Activated CD8-positive, alpha-beta memory T cell treated with anti-CD3 and anti-CD28 coated beads for 4 hours (primary cell): ENCODE results near the gene DOK6.

Experiments
- DNase-seq, 2 donors: peaks; one replicate each; pipeline ENCODE4 v3.0.0-alpha.2; 2020; ENCODE audit warnings: low read depth in 2 of 2

Gene DOK6

DNA sequence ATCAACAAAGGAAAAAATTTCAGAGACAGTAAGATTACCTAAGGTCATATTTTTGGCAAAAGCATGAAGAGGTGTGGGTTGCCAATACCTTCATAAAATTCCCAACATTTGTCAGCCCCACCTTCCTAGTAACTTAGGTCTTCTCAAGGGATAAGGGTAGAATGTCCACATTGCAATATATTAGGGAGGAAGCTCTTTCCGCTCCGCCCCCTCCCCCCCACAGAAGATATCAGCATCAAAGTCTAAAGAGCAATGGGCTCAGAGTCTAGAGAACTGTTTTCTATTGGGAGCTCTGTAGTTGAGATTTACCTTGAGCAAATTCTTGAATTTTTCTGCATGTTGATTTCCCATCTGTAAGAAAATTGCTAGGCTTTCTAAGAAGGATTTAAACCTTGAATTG is 346.7 kb downstream of the DOK6 start:
- no peak for DNase-seq

DNA sequence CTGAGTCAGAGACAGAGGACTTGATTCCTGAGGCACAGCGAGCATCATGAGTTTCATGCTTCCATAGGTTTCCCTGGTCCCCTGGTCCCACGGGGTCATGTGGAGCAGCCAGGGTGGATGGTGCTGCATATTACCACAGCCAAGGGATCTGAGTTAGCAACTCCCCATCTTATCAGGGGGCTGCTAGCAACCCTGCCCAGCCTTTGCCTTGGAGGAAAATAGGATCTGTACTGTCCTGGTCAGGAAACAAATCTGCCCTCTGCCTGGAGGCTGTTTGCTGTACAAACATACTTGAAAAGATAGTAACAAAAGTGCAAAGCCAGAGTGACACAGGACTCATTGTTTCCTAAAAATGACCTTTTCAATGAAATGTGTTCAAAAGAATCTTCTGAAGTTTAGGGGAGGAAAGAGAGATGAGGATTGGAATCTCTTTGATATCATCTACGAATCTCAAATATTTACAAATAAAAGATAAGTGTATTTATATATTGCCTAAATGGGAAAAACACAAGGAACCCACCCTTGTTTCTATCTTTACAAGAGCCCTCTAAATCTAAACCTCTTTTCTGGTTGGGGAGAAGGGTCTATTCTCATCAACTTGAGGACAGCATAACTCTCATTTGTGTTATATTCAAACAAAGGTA is 352.2 kb downstream of the DOK6 start:
- DNase-seq, result no peak

DNA sequence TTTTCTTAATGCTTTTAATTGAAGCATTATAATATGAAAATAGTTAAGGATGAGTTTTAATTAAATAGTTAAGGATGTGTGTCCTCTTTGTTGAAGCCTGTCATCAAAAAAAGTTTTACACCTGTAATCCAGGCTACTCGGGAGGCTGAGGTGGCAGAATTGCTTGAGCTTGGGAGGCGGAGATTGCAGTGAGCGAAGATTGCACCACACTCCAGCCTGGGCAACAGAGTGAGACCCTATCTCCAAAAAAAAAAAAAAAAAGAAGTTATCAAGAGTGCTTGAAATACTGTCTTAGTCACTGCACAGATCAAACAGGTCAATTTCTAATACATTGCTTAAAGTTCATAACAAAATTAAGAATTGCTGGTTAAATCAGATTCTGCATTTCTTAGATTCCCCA is 353.4 kb downstream of the DOK6 start:
- no peak for DNase-seq

DNA sequence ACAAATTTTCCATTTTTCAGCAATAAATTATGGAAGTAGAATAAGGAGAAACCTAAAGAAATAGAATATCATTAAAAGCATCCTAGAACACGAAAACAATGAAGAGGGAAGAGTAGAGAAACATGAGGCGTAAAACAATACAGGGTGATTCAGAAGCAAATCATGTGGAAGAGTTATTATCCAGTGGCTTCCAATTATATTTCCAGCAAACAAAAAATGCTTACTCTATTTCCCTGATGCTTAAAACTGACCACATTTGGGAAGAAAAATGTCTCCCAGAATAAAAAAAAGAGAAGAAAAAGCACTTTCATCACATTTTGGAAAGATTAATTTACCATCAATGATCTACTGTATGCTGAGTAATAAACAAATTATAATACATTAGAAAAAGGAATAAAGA is 354.4 kb downstream of the DOK6 start:
- DNase-seq, result no peak

DNA sequence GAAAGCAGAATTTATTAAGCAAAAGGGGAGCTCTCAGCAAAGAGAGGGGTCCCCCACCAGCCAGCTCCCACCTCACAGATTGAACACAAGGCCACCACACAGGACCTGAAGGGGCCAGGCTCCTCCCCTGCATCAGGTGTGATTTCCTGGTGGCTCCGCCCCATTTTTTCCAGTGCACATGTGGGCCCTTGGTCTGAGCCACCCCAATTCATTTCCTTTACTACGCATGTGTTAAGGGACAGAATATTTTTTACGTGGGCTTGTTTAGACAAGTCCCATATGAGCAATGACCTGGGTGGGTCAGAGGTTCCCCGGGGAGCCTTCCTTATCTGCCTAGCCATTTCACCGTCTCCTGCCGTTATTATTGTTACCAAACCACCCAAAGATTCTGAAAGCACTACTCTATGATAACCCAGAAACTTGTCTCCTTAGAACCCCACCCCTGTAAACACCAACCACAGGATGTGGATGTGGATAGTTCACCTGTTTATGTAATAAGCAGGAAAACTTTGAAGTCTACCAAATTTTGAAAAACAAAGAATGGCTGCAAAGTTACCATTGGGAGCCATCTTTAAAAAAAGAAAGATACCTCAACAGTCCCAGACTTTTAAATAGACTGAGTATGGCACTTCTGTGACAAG is 355.3 kb downstream of the DOK6 start:
- no peak for DNase-seq

DNA sequence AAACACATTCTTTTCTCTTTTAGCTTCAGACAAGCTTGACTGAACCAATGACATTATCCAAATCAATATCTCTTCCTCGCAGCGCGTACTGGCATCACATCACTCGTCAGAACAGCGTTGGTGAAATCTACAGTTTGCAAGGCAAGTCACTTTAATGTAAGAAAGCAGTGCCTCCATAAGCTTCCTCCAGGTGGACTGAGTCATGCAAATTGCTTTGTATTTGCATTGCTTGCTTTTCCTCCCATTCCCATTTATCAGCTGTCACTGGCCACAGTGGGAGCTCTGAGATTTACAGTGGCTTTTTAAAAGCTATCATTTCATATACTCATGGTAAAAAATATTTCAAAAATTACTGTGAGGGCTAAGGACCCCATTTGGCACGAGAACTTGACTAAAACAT is 357.0 kb downstream of the DOK6 start:
- DNase-seq, result no peak

DNA sequence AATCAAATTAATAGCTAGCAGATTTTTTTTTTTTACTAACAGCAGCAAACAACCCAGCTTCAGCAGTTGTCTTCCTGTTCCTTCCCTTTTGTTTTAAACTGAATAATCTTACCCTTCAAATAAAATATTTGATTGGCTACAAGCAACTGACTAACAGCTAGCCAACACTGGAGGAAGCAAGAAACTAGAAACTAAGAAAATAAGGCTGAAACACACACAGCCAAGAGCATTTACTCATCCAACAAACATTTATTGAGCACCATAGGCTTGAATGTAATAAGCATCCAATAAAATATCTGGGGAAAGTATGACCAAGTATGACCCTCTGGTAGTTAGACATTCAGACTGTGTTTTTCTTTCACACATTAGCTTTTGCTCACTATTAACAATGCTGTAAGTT is 357.8 kb downstream of the DOK6 start:
- no peak for DNase-seq

DNA sequence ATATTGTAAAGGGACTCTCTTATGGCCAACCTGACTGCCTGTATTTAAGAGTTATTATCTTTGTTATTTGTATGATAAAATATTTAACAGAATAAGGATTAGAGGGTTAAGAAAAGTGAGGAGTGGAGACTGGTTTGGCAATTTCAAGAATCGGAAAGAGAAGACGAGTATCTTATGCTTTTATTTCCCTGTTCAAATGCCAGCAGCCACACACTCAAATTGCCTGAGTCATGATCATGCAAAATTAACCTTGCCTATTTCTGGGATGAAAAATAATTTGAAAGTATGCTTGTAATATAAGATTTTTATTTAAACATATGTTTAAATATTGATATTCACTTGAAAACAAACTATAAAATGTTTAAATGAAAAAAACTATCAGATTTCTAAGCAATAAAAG is 358.4 kb downstream of the DOK6 start:
- DNase-seq, result no peak

DNA sequence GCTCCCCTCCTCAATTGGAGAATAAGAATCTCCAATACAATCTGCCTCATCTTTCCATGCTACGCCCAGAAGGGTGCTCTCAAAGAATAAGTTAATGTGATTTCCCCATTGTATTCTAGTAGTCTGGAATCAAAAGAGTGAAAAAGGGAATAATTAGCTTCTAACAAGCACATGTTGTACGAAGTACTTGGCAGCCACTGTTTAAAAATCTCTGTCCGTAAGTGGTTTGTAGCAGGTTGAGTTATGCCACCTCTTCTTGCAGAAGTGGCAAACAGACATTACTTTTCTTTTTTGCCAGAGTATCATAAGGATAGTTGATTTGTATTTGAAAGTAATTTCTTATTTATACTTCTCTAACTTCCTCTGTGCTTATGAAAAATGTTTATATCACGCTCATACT is 362.3 kb downstream of the DOK6 start:
- DNase-seq, result no peak

DNA sequence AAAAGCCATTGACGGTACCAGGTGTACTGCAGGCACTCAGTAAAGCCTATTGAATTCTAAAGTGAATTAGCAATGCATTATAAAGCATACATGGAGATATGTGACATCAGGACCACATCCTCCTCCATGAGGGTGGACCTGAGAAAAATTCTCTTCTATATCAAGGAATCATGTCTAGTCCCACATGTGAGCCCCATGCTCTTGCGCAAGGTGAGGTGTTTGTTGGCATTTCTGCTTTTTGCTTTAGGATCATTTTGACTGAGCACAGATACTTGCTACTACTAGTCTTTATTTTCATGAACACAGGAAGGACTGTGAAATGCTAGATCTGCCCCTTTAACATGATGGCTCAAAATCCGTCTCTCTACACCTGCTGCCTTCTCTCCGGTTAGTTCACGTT is 363.1 kb downstream of the DOK6 start:
- DNase-seq, result no peak

DNA sequence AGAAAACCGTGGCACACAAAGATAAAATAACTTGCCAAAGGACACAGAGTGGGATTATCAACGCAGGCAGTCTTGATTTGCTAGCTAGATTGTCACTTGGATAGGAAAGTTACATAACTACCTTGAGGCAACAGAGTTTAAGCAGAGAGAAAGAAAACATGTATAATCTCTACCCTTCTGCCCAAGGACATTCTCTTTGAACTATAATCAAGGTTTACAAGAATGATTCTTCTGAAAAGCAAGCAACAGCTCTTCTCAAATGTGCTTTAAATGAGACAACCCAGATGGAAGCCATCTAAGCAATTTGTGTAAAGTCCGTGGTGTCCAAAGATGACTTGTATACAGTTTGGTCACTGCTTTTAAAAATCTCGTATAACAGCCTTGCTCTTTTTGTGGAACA is 369.6 kb downstream of the DOK6 start:
- no peak for DNase-seq

DNA sequence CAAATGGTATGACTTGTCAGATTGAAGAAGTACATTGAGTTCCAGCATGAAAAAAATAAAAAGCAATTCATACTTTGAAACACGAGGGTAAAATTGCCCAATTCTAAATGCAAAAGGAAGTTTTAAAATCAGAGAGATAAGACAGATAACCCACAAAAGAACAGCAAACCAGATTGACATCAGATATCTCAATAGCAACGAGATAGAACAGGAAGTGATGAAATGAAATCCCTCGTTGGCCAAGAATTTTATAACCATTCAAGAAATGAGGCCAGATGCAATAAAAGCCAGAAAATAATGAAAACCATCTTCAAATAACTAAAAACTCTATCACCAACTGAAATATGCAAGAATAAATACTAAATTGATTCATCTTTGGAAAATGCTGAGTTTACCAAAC is 374.1 kb downstream of the DOK6 start:
- DNase-seq, result no peak

DNA sequence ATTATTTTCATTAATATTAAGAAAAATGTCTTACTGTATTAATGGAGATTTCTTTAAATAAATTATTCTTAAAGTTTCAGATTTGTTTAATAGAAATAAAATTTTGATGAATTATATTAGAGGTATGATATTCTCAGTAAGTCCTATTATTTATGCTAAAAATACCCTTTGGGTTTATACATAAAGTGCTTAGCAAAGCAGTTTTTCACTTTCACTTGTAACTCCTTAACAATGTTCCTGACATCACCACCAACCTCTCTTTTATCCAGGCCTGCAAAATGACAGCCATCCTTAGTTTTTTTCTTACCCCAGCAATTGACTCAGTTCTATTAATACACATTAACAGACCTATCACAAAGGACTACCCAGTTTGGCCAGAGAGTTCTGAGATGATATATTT is 376.6 kb downstream of the DOK6 start:
- no peak for DNase-seq

DNA sequence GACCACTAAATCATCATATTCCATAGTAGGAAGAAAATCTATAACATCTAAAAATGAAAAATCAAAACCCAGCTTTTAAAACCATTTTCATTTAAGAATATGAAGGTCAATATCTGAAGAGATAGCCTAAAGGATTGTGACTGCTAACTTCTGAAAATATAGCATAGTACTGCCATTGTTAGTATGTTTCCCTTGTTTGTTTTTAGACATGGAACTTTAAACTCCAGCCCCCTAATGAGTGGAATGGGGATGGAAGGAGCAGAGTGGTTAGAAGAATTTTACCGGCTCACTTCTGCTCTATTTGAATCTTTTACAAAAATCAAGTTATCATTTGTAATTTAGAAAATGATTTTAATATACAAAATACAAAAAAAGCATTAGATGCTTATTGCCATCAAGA is 378.0 kb downstream of the DOK6 start:
- no peak for DNase-seq

DNA sequence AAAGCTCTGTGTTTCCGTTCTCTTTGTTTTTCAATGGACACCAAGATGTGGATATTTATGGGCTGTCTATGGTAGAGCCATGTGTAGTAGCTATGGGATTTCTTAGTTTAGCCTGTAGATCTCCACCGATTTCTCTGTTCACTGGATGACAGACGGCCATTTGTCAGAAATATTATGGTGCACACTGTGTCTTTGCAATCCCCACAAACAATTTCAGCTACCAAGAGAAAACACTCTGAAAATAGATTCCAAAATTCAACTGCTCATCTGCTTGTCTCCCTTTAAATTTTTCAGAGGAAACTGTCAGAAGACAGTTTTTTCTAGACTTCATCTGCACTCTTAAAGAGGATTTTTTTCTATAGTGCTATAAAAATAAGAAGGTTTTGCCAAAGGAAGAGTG is 380.2 kb downstream of the DOK6 start:
- no peak for DNase-seq

DNA sequence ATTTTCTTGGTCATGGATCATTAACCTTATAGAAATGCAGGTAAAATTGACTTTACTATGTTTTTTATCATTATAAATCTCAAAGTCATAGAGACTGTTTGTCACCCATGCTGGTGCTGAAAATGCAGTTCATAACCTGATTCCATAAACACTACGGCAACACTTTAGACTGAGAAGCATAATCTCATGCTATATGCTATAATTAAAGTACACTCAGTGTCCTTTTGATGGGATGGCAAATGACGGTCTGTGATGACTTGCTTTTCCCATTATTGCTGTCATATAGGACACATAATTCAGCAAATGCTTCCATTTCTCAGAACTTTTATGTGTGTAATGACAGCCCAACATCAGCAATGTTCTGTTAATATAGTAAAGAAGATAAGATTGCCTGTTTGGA is 384.1 kb downstream of the DOK6 start:
- DNase-seq, result no peak

DNA sequence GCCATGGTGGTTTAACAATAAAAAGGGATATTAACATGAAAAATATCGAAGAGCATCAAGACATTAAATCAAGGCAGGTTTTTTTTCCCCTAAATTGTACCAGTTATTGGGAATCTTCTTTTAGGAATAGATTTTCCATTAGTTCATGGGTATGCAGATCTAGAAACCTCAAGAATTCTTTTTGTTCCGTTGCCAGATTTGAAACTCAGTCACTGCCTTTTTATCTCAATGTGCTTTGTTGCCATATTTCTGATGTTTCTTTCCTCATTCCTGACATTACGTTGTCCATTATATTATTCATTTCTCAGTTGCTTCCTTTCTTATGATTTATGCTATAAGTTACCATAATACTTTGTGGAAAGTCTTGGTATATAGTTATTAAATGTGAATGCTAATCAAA is 384.8 kb downstream of the DOK6 start:
- DNase-seq, result no peak

DNA sequence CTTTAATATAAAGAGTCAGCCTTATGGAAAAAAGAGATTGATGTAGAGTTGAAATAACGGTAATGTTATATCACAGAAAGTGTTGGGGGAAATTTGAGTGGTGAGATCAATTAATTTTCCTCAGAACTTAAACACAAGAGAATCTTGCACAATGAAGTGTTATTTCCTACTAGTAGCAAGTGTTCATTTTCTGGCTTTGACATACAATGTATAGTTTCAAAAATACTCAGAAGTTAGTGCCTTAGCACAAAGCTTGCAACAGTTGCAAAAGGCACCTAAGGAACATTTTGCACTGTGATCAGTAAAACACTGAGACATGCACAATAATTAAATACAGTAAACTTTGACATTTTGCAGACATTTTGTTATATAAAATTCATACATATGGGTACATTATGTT is 385.7 kb downstream of the DOK6 start:
- no peak for DNase-seq

DNA sequence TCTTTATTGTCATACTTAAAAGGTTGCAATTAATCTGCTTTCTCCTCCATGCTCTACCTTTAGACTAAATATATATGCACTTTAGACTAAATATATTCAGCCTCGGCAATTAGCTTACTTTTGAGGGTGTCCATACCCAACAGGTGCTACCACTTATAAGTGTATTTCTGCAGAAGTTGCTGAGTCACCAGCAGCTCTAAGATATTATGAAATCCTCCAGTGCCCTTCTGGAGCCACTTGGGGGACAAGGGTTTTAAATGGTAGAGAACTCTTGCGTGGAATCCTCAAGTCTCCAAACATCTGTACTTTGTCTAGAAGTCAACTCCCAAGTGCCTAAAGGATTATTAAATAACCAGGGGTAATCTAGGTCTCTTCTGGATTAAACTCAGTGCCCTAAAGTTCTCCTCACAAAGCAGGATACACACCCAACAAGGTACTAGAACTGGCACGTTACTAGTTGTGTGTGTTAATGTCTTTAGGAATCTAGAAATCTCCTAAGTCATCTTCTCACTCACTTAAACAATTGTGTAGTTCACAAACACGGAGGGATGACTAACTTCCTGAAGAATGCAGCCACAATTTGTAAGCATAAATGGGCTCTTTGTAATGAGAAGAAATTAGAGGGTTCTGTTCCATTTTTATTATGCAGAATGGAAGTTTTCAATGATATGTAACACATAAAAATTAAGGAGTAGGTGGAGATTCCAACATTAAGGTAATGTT is 387.3 kb downstream of the DOK6 start:
- no peak for DNase-seq

DNA sequence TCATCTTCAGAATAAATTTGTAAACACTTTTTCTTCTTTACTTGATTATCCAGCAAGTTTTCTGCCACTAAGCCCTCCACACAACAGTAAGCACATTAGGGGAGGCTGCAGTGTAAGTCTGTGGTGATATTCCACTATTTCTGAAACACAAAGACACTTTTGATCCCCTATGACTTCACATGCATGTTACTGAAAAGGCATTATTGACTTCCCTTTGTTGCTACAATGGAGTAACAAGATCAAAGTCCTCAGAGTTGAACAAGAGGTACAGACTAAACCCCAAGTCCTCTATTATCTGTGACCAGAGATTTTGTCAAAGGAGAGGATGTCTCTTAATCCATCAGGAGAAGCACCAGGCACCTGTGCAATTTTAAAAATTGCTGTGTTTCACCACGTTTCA is 389.1 kb downstream of the DOK6 start:
- no peak for DNase-seq

DNA sequence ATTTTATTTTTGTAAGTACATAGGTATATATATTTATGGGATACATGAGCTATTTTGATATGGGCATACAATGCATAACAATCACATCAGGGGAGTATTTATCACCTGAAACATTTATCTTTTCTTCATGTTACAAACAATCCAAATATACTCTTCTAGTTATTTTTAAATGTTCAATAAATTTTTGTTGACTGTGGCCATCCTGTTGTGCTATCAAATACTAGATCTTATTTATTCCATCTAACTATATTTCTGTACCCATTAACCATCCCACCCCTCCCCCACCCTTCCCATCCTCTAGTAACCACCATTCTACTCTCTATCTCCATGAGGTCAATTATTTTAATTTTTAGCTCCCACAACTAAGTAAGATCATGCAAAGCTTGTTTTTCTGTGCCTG is 390.0 kb downstream of the DOK6 start:
- no peak for DNase-seq

DNA sequence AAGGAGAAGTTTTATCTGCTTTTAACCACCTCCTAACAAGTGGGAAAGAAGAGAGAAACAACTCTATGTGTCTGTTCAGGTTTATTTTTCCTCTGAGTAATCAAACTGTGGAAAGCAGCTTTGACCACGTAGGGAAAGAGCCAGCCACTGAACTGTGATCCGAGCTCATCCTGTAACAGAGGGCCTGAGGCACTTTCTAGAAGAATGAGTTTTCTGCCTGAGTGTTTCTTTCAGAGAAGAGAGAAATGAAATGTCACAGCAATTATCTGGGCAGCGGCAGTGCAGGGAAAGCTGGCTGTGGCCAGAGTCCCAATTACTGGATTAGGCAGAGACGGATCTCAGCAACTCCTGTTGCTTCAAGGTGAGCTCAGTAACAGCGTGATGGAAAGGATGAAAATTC is 395.1 kb downstream of the DOK6 start:
- DNase-seq, result no peak

DNA sequence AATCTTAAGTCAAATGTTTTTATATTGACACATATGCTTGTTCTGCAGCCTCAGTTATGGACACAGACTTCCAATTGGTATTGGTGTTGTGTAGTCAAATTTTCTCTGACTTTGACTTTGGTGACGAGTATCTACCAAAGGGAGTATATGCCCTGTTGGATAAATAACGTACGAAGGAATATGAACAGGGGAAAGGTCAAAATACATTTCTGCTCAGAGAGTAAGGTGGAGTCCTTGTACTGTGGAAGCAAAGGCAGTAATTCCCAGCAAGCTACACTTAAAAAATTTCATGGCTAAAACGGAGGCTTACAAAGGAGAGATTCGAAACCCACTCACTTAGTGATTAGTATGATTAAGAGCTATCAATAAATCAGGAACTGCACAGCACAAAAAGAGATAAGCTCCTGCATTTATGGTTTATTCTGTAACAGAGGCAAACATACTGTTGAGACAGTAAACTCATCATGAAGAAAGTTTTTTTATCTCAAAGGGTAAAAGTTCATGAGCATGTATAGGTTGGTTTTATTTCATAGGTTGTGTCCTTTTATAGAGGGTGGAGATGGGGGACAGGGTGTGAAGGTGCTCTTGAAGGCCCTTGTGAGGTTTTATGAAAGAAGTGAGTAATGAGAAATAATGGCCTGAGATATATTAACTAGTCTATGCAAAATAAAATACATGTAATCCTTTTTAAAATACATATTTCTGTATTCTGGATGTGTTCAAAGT is 404.3 kb downstream of the DOK6 start:
- DNase-seq, result no peak
